Stimulated activated CD8-positive, alpha-beta memory T cell treated with anti-CD3 and anti-CD28 coated beads, Interleukin-15, amount 100 ng/mL, for 48 hours (primary cell): Measurements from ENCODE around the gene ATXN7.

Experiments
- DNase-seq, 2 donors: peaks; one replicate each; pipeline ENCODE4 v3.0.0-alpha.2; 2020; ENCODE audit warnings: low read depth in 2 of 2

The ATXN7 gene

DNA sequence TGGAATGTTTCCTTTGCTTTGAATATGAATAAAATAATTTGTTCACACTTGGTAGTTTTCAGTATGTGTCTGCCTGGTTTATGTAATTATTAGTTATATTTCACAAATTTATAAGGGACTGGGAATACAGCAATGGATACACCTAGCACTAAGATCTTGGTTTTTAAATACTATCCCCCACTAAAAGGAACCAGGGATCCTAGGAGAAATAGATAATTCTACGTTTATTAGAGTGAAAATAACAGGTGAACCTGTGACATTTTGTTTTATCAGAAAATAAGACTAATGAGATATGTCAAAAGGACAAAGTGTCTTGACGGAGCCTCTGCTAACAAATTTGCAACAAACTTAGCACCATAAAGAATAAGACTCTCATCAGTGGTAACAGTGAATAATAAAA is 156.2 kb downstream of the ATXN7 start:
- DNase-seq = no peak

DNA sequence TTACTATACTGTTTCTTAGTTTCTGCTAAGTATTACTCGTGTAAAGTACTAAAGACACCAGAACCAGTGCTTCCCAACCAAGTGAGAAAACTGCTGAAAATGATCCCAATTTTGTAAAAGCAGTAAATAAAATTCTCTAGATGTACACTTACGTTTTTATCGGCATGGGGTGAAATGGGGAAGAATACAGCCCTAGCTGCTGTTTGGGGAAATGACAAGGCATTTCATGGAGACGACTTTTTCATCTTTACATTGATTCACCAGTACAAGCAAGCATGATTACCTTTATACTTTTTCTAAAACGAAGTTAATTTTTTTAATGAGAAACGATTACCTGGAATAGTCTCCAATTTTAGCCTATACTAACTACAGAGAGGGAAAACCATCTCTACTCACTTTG is 158.3 kb downstream of the ATXN7 start:
- no peak for DNase-seq

DNA sequence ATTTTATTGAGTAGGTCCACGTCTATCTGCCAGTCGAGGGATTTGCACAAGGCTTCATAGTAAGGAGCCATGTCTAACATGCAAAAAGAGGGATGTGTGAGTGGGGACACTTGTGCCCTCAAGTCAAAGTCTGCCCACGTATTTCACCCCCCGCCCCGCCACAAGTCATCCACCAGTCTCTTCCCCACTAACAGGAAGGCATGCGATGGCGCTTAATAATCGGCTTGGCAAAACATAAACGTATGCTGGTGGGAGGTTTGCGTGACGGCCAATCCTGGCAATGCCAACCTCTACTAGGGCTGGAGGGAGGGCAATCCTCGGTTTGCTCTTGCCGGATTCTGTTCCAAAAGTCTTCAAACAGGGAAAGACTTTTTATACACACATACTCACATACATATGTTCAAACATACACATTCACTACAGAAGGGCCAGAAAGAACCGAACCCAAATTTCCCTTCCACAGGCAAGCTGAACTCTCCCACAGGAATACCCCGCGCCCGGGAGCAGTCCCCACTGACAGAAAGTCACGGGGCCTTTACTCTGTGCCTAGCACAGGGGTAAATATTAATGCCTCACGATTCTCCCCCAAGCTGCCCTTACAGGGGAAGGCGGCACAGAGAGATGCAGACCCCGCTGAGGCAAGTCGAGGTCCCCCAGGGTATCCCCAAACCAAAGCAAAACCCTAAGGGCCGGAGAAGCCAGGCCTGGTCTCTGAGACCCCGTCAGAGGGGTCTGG is 159.0 kb downstream of the ATXN7 start:
- no peak for DNase-seq

DNA sequence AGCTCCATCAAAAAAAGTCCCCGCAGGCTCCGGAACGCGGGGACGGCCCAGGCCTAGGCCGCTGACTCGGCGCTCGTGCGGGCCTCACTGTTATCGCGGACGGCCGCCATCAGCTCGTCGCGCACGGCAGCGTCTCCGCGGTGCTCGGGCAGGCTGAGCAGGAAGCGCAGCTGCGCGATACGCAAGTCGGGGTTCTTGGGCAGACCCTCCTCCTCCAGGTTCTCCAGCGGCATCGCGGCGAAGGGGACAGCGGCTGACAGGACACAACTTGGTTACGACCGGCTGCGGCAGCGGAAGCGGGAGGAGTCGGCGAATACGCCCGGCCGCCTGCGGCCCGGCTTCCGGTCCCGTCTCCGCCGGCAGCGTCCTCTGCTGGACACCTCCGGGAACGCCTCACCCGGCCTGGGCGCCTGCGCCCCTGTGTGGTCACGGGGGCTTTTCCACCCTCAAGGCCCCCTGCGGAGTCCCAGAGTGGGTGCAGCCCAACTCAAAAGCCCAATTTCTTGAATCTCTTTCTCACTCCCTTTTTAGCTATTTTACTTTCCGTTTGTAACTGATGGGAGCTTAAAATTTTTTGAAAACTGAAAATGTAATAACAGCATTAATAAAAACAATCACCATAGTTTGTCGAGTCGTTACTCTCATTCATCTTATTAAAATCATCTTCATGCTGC is 159.7 kb downstream of the ATXN7 start, which contains the start of gene PSMD6:
Gene PSMD6, minus strand, starts transcription at position 308 of the 674 bp plus-strand sequence. Its CDS starts 75 bp downstream, at position 233.
- peak; percentile 84 to 89 for DNase-seq

DNA sequence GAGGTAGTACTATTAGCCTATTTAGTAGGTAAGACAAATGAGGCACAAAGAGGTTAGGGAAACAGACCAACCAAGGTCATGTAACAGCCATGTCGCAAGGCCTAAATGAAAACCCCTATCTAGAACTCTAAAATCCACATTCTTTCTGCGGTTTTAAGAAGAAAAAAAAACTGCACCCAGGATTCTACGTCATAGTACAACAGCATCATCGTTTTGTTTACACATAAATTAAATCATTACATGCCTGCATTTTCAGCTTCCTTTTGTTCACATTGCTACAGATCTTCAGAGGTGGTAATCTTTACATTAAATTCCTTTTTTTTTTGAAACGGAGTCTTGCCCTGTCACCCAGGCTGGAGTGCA is 160.2 kb downstream of the ATXN7 start:
- no peak for DNase-seq

DNA sequence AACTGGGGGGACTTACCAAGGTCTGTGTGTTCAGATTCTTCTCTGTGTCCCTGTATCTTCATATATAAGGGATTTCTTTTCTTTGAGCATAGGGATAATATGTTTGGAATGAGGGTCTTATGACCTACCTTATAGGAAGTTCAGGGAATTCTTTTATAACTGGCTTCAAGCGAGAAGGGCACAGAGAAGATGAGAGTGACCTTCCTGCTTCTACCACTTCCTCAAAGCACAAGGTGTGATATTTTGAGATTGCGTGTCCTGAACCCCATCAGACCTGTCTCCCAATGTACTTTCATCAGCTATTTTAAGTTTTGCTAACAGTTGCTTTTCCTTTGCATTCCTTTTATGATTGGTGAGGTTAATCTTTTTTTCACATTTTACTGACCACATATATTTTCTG is 162.7 kb downstream of the ATXN7 start:
- no peak for DNase-seq

DNA sequence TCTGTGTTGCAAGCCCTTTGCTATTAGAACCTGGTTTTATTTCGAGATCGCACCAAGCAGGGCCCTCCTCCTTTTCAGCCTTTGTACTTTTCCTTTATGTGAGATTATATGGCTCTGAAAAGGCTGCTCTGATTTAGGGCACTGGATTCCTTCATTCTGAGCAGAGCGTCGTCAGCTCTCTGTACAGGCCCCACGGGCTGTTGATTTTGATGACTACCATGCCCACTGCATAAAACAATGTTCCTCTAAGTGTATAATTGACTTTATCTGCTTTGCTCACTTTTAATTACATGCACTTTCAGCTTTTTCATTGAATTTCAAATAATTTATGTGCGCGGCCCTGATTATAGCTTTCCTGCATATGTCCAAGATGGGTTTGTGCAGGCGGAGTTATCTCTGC is 164.0 kb downstream of the ATXN7 start:
- DNase-seq = no peak

DNA sequence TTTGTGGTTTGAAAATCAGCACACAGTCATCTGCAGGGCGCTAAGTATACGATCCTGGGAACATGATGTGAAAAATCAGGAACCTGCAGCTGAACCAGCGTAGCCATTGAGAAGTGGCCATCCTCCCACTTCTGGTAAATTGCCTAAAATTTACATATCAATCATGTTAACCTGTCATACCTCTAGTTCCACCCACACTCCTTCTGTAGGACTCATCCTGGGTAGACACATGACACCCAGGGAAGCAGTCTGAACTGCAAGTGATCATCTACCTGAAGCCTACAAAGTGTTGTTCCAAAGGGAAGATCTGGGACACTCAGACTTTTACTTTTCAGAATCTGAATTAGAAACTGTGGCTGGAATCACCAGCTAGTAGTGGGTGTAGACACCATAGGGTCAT is 165.1 kb downstream of the ATXN7 start:
- DNase-seq = no peak

DNA sequence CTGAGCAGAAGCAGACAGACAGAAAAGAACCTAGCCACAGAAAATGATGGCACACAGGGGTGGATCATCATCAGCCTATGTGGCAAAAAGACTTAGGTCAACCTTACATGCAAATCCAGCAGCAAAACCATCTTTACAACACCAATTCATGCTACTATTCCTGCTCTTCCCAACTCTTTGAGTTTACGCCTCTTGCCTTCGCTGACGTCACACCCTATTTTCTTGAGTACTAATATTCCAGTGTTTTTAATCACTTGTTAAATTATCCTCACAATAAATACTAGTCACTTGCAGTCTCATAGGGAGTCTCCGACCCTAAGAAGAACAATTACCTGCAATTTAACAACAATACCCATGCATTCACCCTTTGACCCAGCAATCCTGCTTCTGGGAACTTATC is 165.6 kb downstream of the ATXN7 start:
- no peak for DNase-seq

DNA sequence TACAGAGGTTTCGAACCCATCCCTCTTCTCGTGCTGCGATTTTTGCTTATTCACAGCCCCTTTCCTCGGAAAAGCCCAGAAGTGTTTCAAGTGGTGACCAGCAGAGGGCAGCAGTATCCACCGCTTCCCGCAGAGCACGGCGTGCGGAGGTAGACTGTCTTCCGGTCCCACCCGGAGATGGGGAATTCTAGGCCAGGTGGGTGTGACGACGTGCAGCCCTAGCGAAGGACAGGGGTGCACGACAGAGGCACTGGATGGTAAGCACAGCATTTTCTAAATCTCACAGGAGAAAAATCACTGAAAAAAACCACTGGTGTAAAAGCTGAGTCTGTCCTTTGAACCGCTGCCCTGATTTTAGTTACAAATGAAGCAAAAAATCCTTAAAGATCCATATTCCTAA is 167.1 kb downstream of the ATXN7 start:
- DNase-seq = peak; percentile 57 to 59

DNA sequence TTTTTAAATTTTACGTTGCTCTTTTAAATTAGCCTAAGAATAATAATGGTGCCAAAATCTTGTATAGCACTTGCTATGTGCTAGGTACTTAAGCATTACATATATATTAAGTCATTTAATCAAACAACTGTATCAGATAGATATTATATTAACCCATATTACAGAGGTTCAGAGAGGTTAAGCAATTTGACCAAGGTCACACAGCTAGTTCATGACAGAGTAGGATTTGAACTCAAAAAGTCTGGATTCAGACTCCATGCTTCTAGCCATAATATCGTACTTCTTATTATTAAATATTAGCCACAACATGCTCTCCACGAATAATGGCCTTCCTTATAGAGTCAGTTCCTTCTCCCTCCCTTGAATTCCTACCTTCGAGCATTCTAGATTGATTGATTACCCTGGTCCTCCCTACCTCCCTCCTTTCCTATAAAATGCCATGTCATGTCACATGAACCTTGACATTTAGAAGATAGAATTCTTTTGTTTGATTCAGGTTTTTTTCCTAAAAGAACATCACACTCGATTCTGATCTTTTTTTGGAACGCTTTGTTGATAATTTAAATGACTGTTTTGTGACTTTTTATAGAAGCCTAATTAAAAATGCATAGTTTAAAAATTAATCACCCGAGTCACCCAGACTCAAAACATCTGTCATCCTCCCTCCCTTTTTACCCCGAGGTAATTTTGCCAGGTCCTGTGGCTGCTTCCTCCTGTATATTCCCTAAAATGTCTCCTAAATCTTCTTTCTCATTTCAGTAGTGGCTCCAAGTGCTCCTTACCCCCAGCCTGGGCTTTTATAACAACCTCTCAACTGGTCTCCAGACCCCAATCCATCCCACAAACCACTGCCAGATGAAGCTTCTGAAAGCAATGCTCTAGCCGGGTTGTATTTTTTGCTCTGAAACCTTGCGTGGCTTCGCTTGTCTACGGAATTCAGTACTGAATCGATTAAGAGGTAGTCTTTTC is 168.2 kb downstream of the ATXN7 start:
- DNase-seq = no peak

DNA sequence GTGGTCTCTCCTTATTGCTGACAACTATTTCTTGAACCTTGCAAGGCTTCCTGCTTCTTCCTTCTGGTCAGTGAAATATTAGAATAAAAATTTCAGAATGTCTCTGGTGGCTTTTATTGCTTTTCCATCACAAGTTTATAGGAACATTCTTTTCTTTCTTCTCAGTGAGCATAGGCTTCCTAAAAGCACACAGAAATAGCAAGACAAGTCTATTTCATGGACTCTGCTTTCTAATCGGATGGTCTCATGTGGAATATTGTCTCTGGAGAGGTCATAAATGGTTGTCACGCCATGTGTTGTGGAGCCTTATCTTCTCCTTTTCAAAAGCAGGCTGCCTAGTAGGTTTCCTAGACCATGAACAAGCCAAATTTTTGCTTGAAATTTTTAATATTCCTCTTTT is 169.4 kb downstream of the ATXN7 start:
- no peak for DNase-seq

DNA sequence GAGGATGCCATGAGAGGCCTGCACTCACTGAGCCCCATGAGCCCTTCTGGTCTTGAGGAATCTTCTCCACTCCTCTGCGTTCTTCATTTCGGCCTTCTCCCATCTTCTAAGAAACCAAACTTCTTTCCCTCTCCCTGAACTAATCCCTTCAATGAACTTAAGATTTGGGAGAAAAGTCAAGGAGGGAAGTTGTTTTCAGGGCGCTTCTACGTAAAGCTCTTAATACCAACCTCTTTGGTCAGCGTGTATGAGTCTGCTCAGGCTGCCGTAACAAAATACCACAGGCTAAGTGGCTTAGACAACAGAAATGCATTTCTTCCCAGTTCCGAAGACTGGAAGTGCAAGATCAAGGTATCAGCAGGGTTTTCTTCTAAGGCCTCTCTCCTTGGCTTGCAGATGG is 173.4 kb downstream of the ATXN7 start:
- no peak for DNase-seq

DNA sequence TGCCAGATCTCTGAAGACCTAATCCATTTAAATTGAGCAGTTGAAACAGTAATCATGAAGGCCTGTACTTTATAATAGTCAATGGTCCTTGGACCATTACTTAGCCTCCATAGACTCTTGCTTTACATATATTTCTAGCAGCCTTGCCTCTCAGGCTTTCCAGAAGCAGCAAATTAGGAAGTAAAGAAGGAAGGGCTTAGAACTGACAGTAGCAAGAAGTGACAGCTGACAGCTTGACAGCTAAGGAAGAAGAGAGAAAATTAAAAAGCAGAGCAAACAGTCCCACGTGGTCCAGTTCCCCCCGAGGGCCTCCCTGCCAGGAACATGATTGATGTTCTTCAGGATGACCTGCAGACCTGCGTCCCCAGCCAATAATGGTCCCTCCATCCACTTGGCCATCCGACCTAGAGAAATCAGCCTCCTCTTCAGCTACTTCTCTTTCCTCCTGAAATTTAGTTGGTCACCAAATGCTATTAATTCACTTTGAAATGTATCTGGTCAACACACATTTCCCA is 174.6 kb downstream of the ATXN7 start:
- no peak for DNase-seq

DNA sequence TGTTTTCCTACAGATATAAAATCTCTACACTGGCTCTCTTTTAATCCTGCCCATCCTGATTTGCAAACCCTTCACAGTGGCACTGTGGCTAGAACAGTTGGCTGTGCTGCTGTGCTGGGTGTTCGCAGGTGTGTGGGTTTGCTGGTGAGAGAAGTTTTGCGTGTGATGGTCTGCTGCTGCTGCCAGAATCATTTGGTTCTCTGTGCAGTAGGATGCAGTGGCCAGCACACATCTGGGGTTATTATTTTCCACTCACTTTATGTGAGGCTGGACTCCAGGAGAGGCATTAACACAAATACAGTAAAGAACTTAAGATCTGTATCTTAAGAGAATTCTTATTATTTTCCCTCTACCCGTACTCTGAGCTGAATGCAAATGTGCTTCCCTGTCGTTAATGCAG is 175.7 kb downstream of the ATXN7 start:
- DNase-seq = no peak

DNA sequence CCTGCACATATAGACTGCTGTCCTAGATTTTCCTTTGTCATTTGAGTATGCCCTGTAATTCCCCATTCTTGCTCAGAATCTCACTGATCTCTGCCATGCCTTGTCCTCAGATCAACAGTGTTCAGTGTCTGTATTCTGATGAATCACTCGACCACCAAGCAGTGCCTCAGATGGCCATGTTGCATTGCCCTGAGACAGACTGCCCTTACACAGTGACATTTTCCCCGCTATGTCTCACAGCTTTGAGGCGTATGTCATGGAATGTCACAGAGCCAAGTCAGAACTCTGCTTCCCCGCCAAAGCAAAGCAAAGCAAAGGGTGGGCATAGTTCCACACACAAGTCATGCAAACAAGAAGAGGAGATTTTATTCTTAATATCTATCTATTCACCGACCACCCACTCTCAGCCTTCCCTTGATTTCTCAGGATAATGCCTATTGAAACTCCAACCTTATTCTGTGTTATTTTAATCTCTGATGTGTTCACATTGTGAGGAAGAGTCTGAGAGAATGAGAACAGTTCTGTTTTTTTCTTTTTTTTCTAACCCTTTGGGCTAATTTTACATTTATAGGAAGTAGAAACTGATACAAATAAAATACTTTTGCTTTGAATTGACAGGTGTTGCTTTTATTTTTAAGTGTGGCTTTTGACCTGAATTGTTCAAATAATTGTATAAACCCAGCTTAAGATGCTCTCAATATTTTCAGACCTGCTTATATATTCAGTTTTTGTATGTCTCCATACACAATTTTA is 176.5 kb downstream of the ATXN7 start:
- no peak for DNase-seq

DNA sequence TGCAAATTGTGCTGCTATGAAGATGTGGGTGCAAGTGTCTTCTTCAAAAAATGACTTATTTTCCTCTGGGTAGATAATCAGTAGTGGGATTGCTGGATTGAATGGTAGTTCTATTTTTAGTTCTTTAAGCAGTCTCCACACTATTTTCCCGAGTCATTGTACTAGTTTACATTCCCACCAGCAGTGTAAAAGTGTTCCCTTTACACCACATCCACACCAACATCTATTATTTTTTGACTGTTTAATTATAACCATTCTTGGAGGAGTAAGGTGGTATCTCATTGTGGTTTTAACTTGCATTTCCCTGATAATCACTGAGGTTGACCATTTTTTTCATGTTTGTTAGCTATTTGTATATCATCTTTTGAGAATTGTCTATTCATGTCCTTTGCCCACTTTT is 179.3 kb downstream of the ATXN7 start:
- no peak for DNase-seq

DNA sequence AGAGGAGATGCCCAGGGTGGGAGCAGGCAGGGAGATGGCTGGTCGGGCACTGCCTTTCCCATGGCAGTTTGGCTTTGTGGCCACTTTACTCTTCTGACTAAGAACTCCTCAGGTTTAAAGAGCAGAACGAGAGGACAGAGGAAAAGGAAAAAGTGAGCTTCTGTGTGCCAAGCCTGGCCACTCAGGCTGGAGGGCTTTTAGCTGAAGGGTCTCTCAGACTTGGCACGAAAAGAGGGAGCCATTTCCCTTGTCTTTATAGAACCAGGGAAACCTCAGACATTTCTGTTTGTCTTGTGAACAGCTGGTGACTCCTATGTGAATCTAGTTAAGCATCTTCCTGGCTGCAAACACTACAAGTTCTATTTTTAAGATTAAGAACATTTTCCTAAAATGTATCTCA is 182.9 kb downstream of the ATXN7 start:
- no peak for DNase-seq

DNA sequence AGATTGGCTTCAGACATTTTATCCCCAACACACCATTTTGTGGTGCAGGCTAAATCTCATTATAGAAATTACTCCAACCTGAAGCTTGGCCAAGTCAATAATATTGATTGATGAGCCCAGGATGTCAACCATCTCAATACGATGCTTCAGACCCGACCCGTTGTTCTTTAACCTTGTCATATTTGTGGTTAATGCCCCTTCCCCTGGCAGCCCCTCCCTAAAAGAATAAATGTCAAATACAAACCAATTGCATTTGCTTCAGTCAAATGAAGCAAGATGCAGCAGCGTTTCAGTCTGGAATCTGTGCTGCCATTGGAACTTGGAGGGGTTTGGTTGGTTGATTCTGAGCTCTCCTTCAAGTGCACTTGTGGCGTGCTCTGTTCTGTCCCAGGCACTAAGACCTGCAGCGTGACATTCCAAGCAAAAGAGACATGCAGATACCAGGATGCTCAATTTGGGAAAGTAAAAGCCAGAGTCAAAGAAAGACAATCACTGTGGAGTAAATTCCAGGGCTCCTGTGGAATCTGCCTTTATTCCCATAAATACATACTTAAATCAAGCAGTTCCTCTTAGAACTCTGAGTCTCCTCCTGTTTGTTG is 183.4 kb downstream of the ATXN7 start:
- no peak for DNase-seq

DNA sequence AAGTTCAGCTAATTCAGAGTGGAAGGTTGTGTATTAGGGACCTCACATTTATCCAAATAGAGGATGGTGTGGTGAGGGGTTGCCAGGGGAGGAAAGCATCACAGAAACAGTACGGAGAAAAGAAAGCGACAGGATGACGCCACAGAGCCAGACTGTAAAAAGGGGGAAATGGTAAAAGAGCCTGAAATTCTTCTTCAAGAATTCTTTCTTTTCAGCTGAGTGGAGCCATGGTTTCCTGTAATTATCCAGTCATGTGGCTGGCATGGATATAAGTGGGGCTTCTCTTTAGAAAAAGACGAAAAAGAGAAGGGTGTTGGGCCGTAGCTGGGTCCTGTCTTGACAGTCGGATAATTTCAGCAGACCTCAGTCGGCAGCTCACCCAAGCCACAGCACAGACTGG is 184.1 kb downstream of the ATXN7 start:
- DNase-seq = no peak

DNA sequence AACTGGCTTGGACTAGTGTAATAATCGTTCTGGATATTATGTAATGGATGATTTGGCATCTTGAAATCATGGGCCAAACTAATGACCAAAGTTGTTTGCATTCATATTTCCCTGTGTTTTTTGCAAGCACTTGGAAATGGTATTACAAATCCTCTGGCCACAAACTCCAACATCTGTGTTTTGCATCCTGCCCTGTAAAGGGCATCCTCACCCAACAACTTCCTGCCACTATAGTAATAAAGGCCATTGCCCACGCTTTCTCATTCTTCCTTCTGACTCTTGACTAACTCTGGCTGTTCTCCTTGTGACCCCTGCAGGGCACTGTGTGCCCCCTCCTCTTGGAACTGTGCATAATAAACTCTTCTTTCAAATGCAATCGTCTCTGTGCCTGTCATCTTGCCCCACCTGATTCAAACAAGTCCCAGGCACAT is 185.0 kb downstream of the ATXN7 start:
- no peak for DNase-seq
